Tibial artery (tissue), 4 donors: Measurements from ENCODE around the gene DCP2.

Experiments used
- DNase-seq, 2 donors: peaks; one replicate each; pipeline ENCODE4 v3.0.0-alpha.2; 2019
- H3K27ac ChIP-seq, 2 donors: fragments of 200-600 bp; sonication (generic) in 1 of 2; 1 replicate in 1 of 2; 2 replicates in 1 of 2; pipeline ENCODE4 v1.5.1; 2018 to 2019; ENCODE audit warnings: mild to moderate bottlenecking in 1 of 2
- H3K27me3 ChIP-seq, 2 donors: fragments of 200-600 bp; sonication (generic) in 1 of 2; one replicate each; pipeline versions ENCODE4 v1.5.1 to v1.6.0; 2016 to 2019
- H3K36me3 ChIP-seq, 3 donors: fragments of 200-600 bp; sonication (generic) in 2 of 3; one replicate each; pipeline ENCODE4 v1.5.1; 2016 to 2019; ENCODE audit warnings: mild to moderate bottlenecking in 2 of 3
- H3K4me1 ChIP-seq, 4 donors: fragments of 200-600 bp; sonication (generic) in 2 of 4; 1 replicate in 3 of 4; 2 replicates in 1 of 4; pipeline ENCODE4 v1.5.1; 2016 to 2019
- H3K4me3 ChIP-seq, 2 donors: fragments of 200-600 bp; sonication (generic) in 1 of 2; 1 replicate in 1 of 2; 2 replicates in 1 of 2; pipeline ENCODE4 v1.5.1; 2018 to 2019; ENCODE audit warnings: mild to moderate bottlenecking in 2 of 2
- H3K9me3 ChIP-seq, 3 donors: fragments of 200-600 bp; sonication (generic) in 1 of 3; one replicate each; pipeline ENCODE4 v1.5.1; 2016 to 2019
- CTCF ChIP-seq, 2 experiments: fragments of 200-600 bp in 1 of 2; fragments of 450-650 bp in 1 of 2; IDR thresholded peaks; one replicate each; pipeline ENCODE4 v1.5.1; 2017 to 2019; ENCODE audit warnings: antibody characterized with exemption in 2 of 2, mild to moderate bottlenecking in 1 of 2, moderate library complexity in 1 of 2
- intact Hi-C: fragments of 100-400 bp; cut with DNase I; formaldehyde crosslinking; loops from one replicate; pipeline ENCODE4 v1.15.0; 2023; ENCODE audit warnings: low total_unique reads

Gene DCP2

DNA sequence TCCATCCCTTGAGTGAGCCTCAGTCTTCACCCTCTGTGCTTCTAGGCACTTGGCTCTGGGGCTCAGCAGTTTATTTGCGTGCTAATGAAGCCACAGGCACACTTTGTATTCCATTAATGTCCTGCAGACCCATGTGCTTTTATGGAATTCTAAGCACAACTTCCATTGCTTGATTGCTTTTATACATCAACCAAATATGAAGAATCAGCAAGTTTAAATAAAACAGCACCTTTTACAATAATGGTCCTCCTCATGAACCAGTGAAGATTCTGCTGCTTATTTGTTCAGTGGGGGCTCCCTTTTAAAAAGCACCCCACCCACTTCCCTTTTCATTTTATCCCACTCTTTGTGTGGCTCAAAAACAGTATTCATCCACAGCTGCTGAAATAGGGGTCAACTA lies 60.2 kb downstream of the DCP2 start:
- H3K36me3 ChIP-seq: no peaks in the 10 kb centered on the region
- no peaks in the 10 kb centered on the region for H3K27me3 ChIP-seq
- intact Hi-C loops: no loop called here
- no peak overlapping the region for H3K4me3 ChIP-seq
- no peaks in the 10 kb centered on the region for H3K9me3 ChIP-seq
- TF ChIP-seq CTCF (IDR thresholded peaks at IDR 0.05): no peak
- DNase-seq: no peak
- H3K27ac ChIP-seq: no peak overlapping the region
- no peaks in the 10 kb centered on the region for H3K4me1 ChIP-seq

DNA sequence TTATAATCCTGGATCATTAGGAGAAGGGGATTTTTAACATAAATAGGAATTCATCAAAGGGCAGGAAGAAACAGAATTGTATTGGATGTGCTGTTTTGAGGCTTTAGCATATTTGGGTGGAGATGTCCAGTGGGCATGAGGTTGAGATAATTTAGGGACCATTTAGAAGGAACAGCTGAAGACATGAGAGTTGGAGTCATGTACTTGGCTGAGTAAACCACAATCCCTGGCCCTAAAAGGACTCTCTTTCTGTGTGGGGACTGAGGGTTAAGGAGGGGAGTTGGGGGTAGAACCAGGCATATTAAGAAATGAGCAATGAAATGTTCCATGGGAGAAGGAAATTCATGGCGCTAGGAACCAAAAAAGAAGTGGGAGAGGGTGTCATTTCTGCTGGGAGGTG lies 61.5 kb downstream of the DCP2 start:
- H3K27me3 ChIP-seq: no peaks in the 10 kb centered on the region
- H3K4me1 ChIP-seq: no peaks in the 10 kb centered on the region
- intact Hi-C loops: no loop called here
- TF ChIP-seq CTCF (IDR thresholded peaks at IDR 0.05): no peak
- no peaks in the 10 kb centered on the region for H3K9me3 ChIP-seq
- no peak for DNase-seq
- H3K27ac ChIP-seq: no peak overlapping the region
- H3K36me3 ChIP-seq: peaks cover 0 to 2% (median 0%) of the 10 kb centered on the region in 3 donors
- no peak overlapping the region for H3K4me3 ChIP-seq

- intact Hi-C loops: no loop called here
- Histone ChIP-seq H3K36me3 (peaks cover 0 to 8% (median 0%) of the 10 kb centered on the region in 3 donors), H3K4me3 (no peak overlapping the region), H3K9me3 (no peaks in the 10 kb centered on the region), H3K27me3 (no peaks in the 10 kb centered on the region), H3K27ac (no peak overlapping the region), H3K4me1 (no peaks in the 10 kb centered on the region)
- TF ChIP-seq CTCF (IDR thresholded peaks at IDR 0.05): no peak
- DNase-seq: no peak
Observed at GRCh38 chr5:113038714-113039113, 62.1 kb downstream of the DCP2 start.

- H3K27me3 ChIP-seq: no peaks in the 10 kb centered on the region
- no peak overlapping the region for H3K27ac ChIP-seq
- peaks cover 0 to 8% (median 0%) of the 10 kb centered on the region in 3 donors for H3K36me3 ChIP-seq
- no peak for DNase-seq
- no peaks in the 10 kb centered on the region for H3K4me1 ChIP-seq
- TF ChIP-seq CTCF (IDR thresholded peaks at IDR 0.05): no peak
- no peaks in the 10 kb centered on the region for H3K9me3 ChIP-seq
- intact Hi-C loops: no loop called here
- H3K4me3 ChIP-seq: no peak overlapping the region
Observed at GRCh38 chr5:113039229-113039933, 62.8 kb downstream of the DCP2 start.

GRCh38 chr5:113039934-113040285 lies 63.3 kb downstream of the DCP2 start:
- Histone ChIP-seq H3K27me3 (no peaks in the 10 kb centered on the region), H3K9me3 (no peaks in the 10 kb centered on the region), H3K4me1 (no peaks in the 10 kb centered on the region), H3K4me3 (no peak overlapping the region), H3K36me3 (peaks cover 0 to 8% (median 0%) of the 10 kb centered on the region in 3 donors), H3K27ac (no peak overlapping the region)
- intact Hi-C loops: no loop called here
- no peak for TF ChIP-seq CTCF (IDR thresholded peaks at IDR 0.05)
- DNase-seq: no peak
